Gastrocnemius medialis (tissue), 4 donors: ENCODE measurements around the gene HEXD. TPM values are rescaled to one million over a fixed set of nuclear protein-coding genes. Genes with fewer than 3 reads are reported as not detected.
A peak's percentile ranks its signal among the peaks of the same experiment; 100 is the strongest.

Source experiments
- ATAC-seq, 2 donors: fragments of 150-250 bp; one replicate each; pipeline ENCODE4 v1.9.1; 2016
- DNase-seq, 2 donors: peaks; one replicate each; pipeline ENCODE4 v3.0.0-alpha.2; 2019
- H3K27ac ChIP-seq, 4 donors: fragments of 200-600 bp; sonication (generic); 1 replicate in 1 of 4; 2 replicates in 3 of 4; pipeline ENCODE4 v1.5.1; 2016 to 2018; ENCODE audit warnings: mild to moderate bottlenecking in 2 of 4, moderate library complexity in 1 of 4
- H3K27me3 ChIP-seq, 3 donors: fragments of 200-600 bp; sonication (generic) in 2 of 3; 1 replicate in 1 of 3; 2 replicates in 2 of 3; pipeline versions ENCODE4 v1.5.1 to v1.6.0; 2016 to 2019; ENCODE audit warnings: mild to moderate bottlenecking in 1 of 3, moderate library complexity in 1 of 3
- H3K36me3 ChIP-seq, 2 donors: fragments of 200-600 bp; sonication (generic) in 1 of 2; one replicate each; pipeline ENCODE4 v1.5.1; 2017 to 2018
- H3K4me1 ChIP-seq, 2 donors: fragments of 200-600 bp; sonication (generic) in 1 of 2; one replicate each; pipeline ENCODE4 v1.5.1; 2016 to 2017; ENCODE audit warnings: mild to moderate bottlenecking in 2 of 2
- H3K4me3 ChIP-seq, 4 donors: fragments of 200-600 bp; sonication (generic) in 3 of 4; 1 replicate in 1 of 4; 2 replicates in 3 of 4; pipeline ENCODE4 v1.5.1; 2016 to 2019; ENCODE audit warnings: mild to moderate bottlenecking in 2 of 4
- H3K9me3 ChIP-seq, 3 donors: fragments of 200-600 bp; sonication (generic) in 2 of 3; 1 replicate in 1 of 3; 2 replicates in 2 of 3; pipeline ENCODE4 v1.5.1; 2016 to 2019
- POLR2A ChIP-seq, 2 donors: fragments of 450-650 bp; IDR thresholded peaks; one replicate each; pipeline ENCODE4 v1.6.1; 2017; ENCODE audit warnings: antibody characterized with exemption in 2 of 2, mild to moderate bottlenecking in 2 of 2, moderate library complexity in 2 of 2
- in situ Hi-C, 4 donors: fragments of 200-750 bp; cut with MboI; loops; one replicate each; pipeline versions ENCODE4 v1.15.0 to v1.8.0; 2017; ENCODE audit warnings: low sequenced_read_pairs in 4 of 4
- intact Hi-C: fragments of 100-400 bp; cut with DNase I; formaldehyde crosslinking; loops from one replicate; pipeline ENCODE4 v1.15.1; 2023; ENCODE audit warnings: low total_unique reads
- total RNA-seq, 4 donors: library from RNA; depleted of rRNA; stranded (reverse); fragments of >200 nt; gene quantifications; one replicate each; pipeline versions ENCODE4 v1.1.0 to v1.2.3, GENCODE V29; 2016
- TF ChIP-seq, protein P1 (sequence below), 5 experiments: fragments of 450-650 bp in 3 of 5; fragments of 200-600 bp in 2 of 5; sonication (generic) in 2 of 5; IDR thresholded peaks in 4 of 5; conservative IDR thresholded peaks in 1 of 5; 1 replicate in 4 of 5; 2 replicates in 1 of 5; pipeline ENCODE4 v1.5.1; 2016 to 2019; ENCODE audit warnings: antibody characterized with exemption in 5 of 5, mild to moderate bottlenecking in 3 of 5, moderate library complexity in 3 of 5

Gene HEXD
- total RNA-seq, 4 donors from 2014 or later: 15.5 to 35.1 (median 22.5) TPM

DNA sequence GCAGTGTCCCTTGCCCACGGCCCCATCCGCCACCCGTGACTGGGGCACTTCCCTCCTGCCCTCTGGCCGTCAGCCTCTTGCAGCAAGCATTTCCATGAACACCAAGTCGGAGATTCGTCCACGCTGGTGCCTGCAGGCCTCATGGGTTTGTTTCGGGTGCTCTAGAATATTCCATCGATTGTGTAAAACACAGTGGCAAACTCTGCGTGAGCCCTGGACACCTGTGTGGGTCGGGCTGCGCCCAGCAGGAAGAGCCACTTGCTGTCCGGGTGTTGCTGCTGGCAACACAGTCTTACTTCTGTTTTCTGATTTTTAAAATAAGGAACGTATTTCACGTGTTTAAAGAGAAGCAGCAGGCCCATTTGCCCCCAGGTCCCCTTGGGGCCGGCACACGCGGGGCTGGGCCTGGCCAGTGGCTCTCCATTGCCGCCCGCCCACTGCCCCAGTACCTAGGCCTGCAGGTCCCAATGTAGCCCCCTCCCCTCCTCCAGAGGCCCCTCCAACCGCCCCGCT, 22.4 kb downstream of the HEXD start:
- Histone ChIP-seq H3K27ac (peak overlapping the region in 1 of 4 donors; percentile 1), H3K27me3 (no peaks in the 10 kb centered on the region), H3K4me3 (no peak overlapping the region), H3K9me3 (no peaks in the 10 kb centered on the region), H3K36me3 (peaks cover 0 to 20% of the 10 kb centered on the region in 2 donors), H3K4me1 (peaks cover 0 to 5% of the 10 kb centered on the region in 2 donors)
- TF ChIP-seq POLR2A (IDR thresholded peaks at IDR 0.05): no peak
- TF ChIP-seq, protein P1, sequence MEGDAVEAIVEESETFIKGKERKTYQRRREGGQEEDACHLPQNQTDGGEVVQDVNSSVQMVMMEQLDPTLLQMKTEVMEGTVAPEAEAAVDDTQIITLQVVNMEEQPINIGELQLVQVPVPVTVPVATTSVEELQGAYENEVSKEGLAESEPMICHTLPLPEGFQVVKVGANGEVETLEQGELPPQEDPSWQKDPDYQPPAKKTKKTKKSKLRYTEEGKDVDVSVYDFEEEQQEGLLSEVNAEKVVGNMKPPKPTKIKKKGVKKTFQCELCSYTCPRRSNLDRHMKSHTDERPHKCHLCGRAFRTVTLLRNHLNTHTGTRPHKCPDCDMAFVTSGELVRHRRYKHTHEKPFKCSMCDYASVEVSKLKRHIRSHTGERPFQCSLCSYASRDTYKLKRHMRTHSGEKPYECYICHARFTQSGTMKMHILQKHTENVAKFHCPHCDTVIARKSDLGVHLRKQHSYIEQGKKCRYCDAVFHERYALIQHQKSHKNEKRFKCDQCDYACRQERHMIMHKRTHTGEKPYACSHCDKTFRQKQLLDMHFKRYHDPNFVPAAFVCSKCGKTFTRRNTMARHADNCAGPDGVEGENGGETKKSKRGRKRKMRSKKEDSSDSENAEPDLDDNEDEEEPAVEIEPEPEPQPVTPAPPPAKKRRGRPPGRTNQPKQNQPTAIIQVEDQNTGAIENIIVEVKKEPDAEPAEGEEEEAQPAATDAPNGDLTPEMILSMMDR (IDR thresholded peaks at IDR 0.05 in 4 of 5, conservative IDR thresholded peaks at IDR 0.05 in 1 of 5): no peak
- intact Hi-C loops: no loop called here
- in situ Hi-C loops: no loop called here
- no peak for ATAC-seq
- DNase-seq: no peak

DNA sequence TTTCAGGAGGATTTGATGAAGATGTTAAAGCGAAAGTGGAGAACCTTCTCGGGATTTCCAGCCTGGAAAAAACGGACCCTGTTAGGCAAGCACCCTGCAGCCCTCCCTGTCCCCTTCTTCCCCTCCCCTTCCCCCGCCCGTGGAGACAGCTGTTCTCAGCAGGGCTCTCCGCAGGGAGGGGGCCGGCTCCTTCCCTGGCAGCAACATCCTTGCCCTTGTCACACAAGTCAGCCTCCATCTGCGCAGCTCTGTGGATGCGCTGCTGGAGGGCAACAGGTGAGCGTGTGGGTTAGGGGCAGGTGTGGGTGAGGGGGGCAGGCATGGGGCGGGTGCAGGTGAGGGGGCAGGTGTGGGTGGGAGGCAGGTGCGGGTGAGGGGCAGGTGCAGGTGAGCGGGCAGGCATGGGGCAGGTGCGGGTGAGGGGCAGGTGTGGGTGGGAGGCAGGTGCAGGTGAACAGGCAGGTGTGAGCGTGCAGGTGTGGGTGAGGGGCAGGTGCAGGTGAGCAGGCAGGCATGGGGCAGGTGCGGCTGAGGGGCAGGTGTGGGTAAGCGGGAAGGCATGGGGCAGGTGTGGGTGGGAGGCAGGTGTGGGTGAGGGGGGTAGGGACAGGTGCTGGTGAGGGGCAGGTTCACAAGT, 23.0 kb downstream of the HEXD start:
- H3K36me3 ChIP-seq: peaks cover 0 to 14% of the 10 kb centered on the region in 2 donors
- intact Hi-C loops (no loop called here), in situ Hi-C loops (no loop called here)
- ATAC-seq (no peak), DNase-seq (peak in 1 of 2 donors; percentile 41)
- peaks cover 0 to 10% of the 10 kb centered on the region in 2 donors for H3K4me1 ChIP-seq
- no peak overlapping the region for H3K4me3 ChIP-seq
- H3K9me3 ChIP-seq: no peaks in the 10 kb centered on the region
- no peaks in the 10 kb centered on the region for H3K27me3 ChIP-seq
- H3K27ac ChIP-seq: peak overlapping the region in 1 of 4 donors; percentile 1
- no peak for TF ChIP-seq POLR2A (IDR thresholded peaks at IDR 0.05)
- TF ChIP-seq, protein P1 (IDR thresholded peaks at IDR 0.05 in 4 of 5, conservative IDR thresholded peaks at IDR 0.05 in 1 of 5): no peak

DNA sequence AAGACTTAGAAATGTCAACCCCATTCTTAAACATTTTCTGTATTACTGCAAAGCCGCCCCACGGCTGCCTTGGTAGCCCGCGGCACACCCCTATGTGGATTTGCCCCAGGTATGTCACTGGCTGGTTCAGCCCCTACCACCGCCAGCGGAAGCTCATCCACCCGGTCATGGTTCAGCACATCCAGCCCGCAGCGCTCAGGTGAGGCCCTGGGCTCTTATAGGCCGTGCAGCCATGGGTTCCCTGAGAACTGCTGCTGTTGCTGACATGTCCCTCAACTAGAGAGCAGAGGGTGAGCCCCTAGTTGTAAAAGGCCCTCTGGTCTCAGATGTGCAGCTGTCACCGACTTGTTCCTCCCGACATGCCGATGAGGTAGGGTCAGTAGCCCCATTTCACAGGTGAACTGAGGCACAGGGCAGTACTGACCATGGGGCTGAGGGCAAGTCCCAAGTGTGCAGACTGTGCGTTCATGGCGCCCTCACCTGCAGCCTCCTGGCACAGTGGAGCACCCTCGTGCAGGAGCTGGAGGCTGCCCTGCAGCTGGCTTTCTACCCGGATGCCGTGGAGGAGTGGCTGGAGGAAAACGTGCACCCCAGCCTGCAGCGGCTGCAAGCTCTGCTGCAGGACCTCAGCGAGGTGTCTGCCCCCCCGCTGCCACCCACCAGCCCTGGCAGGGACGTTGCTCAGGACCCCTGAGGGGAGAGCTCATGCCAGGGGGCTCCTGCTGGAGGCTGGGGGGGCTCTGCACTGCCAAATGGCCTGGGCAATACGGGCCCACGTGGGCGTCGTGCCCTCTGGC, 23.7 kb downstream of the HEXD start:
- ATAC-seq (no peak), DNase-seq (no peak)
- no peak overlapping the region for H3K27ac ChIP-seq
- no peaks in the 10 kb centered on the region for H3K9me3 ChIP-seq
- H3K27me3 ChIP-seq: no peaks in the 10 kb centered on the region
- intact Hi-C loops: no loop called here
- peaks cover 0 to 8% of the 10 kb centered on the region in 2 donors for H3K36me3 ChIP-seq
- no peak for TF ChIP-seq POLR2A (IDR thresholded peaks at IDR 0.05)
- TF ChIP-seq, protein P1 (IDR thresholded peaks at IDR 0.05 in 4 of 5, conservative IDR thresholded peaks at IDR 0.05 in 1 of 5): no peak
- H3K4me3 ChIP-seq: no peak overlapping the region
- peaks cover 0 to 10% of the 10 kb centered on the region in 2 donors for H3K4me1 ChIP-seq
- in situ Hi-C loops: no loop called here

DNA sequence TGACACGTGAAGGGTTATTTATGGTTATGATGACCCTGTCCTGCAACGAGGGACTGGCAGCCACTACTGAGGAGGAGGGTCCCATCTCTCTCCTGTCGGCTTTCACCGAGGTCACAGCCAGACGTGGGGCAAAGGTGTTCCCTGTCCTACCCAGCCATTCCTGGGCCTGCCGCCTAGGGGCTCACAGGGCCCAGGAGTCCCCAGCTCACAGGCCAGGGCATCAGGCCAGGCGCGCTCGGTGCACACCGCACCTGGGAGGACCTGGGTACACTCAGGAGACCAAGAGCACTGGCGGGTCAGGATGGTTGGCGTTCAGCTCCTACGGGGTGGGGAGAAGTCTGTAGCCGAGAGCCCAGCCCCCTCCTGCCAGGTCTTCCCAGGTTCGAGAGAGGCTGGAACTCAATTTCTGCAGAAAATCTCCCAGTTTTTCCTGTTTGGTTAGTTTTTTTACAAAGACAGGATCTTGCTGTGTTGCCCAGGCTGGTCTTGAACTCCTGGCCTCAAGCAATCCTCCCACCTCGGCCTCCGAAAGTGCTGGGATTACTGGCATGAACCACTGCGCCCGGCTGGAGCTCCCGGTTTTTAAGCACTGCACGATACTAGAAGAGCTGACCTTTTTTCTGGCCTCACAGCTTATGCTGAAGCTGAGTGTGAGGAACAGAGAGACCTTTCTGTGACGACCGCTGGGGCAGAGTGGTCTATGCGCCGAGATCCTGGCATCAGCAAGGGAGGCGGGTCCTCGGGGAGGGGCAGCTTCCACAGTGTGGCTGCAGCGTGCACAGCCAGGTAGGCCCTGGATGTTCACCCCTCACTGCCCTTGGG, 24.7 kb downstream of the HEXD start:
- in situ Hi-C loops (no loop called here), intact Hi-C loops (no loop called here)
- ATAC-seq: no peak
- H3K4me3 ChIP-seq: no peak overlapping the region
- no peak overlapping the region for H3K27ac ChIP-seq
- H3K4me1 ChIP-seq: peaks cover 0 to 10% of the 10 kb centered on the region in 2 donors
- H3K36me3 ChIP-seq: peaks cover 0 to 3% of the 10 kb centered on the region in 2 donors
- DNase-seq: no peak
- no peaks in the 10 kb centered on the region for H3K9me3 ChIP-seq
- TF ChIP-seq, protein P1 (IDR thresholded peaks at IDR 0.05 in 4 of 5, conservative IDR thresholded peaks at IDR 0.05 in 1 of 5): no peak
- TF ChIP-seq POLR2A (IDR thresholded peaks at IDR 0.05): no peak
- no peaks in the 10 kb centered on the region for H3K27me3 ChIP-seq
